GM19455 (cell line): ENCODE data around the gene NDUFS1.
"Not testable (repeated sequence)": the region's sequence is repeated elsewhere in the genome, so short reads cannot be mapped to it uniquely, and the experiment has no call there.

Experiments
- ATAC-seq: cut with Tn5 transposase; IDR thresholded peaks from one replicate; pipeline ENCODE4 v1.9.1; 2021; ENCODE audit not compliant: unreplicated experiment

NDUFS1 gene

GRCh38 chr2:206163251-206163880 lies 4.1 kb upstream of the NDUFS1 start:
- ATAC-seq, result no peak

- not testable (repeated sequence) for ATAC-seq
These were observed 3.2 kb upstream of the NDUFS1 start for GRCh38 chr2:206162401-206162800.

DNA sequence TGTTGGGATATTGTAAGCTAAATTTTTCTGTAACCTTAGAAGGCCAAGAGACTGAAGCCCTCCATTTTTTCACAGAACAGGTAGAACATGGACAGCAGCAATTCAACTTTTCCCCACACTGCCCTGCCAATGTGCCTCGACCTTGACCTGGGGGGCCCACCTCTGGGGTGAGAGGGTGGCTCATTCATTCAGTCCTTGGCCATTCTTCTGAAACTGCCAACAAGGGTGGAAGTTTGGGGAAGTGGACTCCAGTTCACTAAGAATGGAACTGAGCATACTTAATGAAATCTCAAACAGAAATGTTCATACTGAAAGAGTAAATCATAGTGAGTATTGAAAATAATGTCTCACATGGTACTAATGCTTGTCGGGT lies 1.5 kb upstream of the NDUFS1 start:
- ATAC-seq, result no peak

DNA sequence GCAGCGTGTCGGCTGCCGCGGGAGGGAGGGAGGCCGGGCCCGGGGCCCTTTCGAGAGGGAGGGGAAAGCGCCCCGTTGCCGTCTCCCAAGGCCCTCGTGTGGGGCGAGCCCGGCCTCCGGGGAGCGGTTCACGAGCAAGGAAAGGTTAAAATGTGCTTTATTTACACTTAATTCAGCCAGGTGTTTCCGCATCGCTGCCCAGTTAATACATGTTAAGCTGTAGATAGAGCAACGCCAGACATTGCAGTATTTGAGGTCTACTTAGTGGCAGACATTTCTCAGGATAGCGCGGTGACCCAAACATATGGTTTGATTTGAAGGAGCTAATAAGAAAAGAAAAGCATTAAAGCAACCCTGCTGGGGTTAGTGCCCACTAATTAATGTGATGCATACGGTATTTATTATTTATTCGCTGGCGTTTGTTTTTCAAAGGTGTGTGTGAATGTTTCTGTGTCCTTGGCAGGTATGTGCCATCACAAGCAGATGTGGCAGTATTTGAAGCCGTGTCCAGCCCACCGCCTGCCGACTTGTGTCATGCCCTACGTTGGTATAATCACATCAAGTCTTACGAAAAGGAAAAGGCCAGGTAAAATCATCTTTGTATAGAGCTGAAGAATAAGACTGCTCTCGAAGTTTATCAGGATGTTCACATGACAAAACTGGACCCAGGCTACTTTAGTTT lies 1.0 kb upstream of the NDUFS1 start:
- peak; percentile 57 for ATAC-seq

DNA sequence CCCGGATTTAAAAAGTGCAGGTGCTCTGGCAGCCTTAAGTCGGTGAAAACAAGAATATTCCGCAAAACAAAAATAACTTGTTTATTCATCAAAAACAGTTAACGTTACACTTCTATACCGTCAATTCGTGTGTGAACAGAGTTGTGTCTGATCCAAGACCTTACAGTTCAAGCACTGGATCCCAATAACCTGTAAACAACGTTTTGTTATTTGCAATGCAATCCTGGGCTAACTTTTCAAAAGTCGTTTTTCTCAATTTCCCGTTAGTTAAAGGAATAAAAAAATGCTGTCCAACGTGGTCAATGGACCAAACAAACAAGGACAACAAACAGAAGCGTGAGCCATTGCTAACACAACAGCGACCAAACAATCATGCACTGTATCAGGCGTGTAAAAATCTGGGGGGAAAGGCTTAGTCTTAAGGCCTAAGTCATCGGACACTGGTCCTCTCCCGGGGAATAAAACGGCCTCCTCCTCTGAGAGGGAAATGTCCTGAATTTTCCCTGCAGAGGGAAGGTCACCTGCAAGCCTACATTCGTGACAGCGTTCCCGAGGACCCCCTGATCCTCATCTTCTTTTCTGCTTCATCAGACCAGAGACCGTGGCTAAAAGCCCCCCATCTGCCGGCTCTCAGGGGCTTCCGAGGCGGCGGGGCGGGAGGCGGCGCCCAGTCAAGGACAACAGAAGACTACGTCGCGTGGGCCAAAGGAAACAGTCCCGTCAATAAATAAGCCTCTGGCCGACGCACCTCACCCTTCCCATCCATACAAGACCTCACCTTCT lies 490 bp downstream of the NDUFS1 start:
- peak; percentile 17 for ATAC-seq

DNA sequence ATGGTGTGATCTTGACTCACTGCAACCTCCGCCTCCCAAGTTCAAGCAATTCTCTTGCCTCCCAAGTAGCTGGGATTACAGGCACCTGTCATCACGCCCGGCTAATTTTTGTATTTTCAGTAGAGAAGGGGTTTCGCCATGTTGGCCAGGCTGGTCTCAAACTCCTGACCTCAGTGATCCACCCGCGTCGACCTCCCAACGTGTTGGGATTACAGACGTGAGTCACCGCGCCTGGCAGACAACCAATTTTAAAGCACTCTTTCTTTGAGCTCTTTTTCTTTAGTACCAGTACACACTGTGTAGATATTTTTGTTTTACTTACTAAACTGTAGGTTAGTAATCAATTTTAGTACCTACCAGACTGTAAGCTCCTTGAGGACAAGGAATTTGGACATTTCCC lies 2.2 kb downstream of the NDUFS1 start:
- ATAC-seq, result not testable (repeated sequence)

GRCh38 chr2:206154197-206154596 lies 5.0 kb downstream of the NDUFS1 start:
- ATAC-seq, result no peak

DNA sequence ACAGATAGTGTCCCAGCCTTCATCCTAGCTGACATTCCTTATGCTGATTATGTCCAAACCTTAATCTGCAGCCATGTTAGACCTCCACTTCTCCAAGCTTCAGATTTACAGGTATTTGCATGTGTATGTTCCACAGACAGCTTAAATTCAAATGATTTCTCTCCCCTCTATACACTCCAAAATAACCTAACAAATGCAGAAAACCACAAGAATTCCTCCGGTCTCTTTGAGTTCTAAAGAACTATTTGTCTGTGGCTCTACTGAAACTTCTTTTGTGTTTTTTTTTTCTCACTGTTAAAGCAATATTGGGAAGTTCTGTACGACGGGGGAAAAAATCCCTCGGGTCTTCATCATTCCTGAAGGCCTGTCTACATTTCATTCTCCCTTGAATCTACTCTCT lies 8.6 kb downstream of the NDUFS1 start:
- ATAC-seq, result no peak

DNA sequence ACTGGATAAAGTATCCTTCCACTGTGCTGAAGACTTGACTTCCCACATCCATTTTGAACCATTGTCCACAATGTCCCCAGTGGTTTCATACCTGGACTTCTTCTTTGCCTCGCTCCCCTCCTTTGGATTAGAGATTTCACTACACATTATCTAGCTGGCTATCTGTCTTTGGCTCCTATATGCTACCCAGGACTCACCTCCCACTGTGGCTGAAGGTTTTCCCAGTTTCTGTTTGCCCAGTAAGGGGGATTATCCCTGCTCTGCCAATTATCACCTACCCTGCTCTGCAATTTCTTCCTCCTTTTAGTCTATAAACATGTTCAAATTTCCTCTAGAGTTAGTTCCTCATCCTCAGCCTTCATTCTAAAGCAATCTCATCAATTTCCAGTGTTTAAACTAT lies 9.1 kb downstream of the NDUFS1 start:
- no peak for ATAC-seq

DNA sequence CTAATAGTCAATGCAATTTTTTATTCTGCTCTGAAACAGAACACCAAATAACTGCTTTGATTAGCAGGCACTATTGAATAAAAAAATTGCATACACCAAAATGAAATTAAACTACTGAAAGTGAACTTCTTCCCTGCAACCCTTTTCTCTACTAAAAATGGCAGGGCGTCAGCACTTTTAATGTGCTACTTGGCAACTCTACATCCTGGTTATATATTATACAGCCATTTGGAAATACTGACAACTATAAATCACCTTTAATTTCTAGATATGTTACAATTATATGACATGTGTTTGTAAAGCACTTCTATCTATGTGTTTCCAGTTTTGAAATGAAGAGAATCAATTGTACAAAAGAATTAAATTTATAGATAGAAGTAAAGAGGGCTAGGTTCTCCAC lies 9.9 kb downstream of the NDUFS1 start:
- ATAC-seq, result no peak

- no peak for ATAC-seq
These were observed 13.6 kb downstream of the NDUFS1 start for GRCh38 chr2:206145665-206146064.

GRCh38 chr2:206144383-206144782 lies 14.9 kb downstream of the NDUFS1 start:
- no peak for ATAC-seq

DNA sequence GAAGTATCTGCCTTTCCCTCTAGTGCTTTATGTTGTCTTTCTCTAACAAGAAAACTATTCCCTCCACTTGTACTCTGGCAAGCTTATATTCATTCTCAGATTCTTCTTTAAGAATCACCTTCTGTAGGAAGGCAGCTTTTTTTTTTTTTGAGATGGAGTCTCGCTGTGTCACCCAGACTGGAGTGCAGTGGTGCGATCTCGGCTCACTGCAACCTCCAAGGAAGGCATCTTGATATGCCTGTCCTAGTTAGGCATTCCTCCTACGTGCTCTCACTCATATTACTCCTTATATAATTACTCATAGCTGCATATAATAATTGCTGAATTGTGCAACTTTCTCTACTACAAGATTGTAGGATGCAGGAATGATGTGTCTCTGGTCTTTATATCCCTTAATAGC lies 15.8 kb downstream of the NDUFS1 start:
- no peak for ATAC-seq

GRCh38 chr2:206127656-206128055 lies 31.6 kb downstream of the NDUFS1 start:
- ATAC-seq, result no peak

DNA sequence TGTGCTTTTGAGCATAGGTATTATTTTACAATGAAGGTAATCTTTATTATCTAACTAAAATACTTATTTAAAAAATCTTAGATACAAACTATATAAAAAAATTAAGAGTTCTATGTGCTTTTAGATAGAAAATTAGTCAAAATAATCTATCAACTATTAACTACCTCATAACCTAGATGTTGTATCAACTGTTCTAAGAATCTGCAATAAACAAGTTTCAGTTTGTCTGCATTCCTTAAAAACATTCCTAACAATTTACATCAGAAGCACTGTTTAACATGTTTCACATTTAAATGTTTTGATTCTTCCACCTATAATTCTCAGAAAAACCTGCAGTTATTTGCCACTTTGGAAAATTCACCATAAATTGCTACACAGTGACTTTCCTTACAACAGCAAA lies 33.3 kb downstream of the NDUFS1 start:
- no peak for ATAC-seq

GRCh38 chr2:206122569-206122968 lies 36.7 kb downstream of the NDUFS1 start:
- ATAC-seq, result not testable (repeated sequence)

DNA sequence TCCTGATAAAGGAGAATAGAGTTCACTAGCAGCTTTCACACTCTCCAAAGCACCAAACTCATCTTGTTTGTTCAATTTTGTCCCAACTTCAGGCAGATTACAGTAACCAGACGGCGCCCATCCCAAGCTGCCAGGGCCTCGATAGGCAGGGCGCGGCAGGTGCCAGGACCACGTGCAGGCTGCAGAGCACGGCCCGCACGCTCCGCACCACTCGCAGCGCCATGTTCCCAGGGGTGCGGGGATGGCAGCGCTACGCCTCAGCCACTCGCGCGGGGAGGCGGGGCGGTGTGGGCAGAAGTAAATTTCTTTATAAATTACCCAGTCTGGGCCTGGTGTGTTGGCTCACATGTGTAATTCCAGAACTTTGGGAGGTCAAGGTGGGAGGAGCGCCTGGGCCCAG lies 43.0 kb downstream of the NDUFS1 start:
- ATAC-seq, result no peak

DNA sequence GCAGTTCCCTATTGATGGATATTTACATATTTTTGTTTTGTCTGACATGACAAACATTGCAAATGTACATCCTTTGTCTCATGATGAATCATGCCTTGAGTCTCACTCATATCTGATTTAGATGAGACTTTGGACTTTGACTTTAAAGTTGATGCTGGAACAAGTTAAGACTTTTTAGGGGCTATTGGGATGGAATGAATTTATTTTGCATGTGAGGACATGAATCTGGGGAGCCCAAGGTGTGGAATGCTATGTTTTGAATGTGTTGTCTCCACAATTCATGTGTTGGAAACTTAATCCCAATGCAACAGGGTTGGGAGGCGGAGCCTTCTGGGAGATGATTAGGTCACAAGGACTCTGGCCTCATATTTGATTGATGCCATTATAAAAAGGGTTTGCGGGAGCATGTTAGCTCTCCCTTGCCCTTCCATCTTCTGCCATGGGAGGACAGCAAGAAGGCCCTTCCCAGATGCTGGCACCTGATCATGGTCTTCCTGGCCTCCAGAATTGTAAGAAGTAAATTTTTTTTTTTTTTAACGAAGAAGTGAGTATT lies 44.1 kb downstream of the NDUFS1 start:
- ATAC-seq, result no peak

DNA sequence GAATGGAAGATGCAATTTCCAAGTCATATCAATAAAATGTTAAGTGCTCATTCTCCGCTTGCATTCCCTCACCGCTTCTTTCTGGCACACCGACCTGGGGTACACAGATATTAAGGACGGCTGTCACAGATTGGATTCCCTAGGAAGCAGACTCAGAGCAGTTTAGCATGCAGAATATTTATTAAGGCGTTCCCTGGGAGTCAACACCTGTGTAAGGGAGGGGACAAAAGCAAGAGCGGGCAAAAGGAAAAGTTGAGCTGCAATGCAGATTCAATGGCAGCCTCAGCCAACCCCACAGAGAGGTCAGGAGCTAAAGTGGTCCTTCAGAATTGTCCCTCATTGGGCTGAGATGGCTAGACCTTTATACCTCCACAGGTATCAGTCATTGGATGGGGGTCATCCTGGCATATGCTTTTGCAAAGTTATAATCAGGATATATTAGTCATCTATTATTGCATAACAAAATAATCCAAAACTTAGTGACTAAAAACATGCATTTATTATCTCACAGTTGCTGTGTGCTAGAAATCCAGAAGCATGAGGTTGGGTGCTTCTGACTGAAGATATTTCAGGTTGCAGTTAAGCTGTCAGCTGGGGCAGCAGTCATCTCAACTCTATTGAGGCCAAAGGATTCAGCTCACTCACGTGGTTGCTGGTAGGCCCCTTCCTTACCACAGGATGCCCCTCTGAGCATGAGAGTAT lies 46.2 kb downstream of the NDUFS1 start:
- ATAC-seq, result no peak

DNA sequence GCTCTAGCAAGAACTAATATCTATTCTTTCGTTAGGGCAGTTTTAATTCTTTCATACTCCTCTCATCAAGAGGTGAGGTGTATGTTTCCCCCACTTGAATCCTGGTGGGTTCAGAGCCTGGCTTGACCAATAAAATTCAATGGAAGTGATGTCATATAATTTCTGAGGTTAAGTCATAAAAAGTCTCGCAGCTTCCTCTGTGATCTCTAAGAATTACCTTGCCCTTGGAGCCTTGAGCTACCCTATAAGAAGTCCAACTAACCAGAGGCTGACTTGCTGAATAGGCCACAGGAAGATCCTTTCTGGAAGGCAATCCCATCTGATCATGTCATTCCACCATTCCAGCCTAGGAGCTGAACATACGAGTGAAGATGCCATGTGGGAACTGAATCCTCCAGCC lies 47.1 kb downstream of the NDUFS1 start:
- no peak for ATAC-seq

DNA sequence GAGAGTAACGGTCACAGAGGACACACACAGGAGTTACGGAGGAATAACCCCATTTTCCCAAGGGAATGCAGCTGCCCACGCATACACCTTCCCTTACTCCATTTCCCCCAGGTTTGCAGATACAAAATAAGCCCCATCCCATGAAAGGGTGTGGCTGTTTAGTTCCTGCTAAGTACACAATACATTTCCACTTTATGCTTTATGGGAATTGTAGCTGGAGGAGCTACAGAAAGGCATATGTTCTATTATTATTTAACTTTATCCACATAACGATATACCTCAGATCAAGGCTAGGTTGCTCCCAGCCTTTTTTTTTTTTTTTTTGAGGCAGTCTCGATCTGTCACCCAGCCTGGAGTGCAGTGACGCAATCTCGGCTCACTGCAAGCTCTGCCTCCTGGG lies 50.5 kb downstream of the NDUFS1 start:
- no peak for ATAC-seq
